Mucosa of descending colon (tissue), 3 donors: ENCODE results near the gene CAPN13. TPM values are rescaled to one million over a fixed set of nuclear protein-coding genes. Genes with fewer than 3 reads are reported as not detected.

ENCODE experiments used
- ATAC-seq: fragments of 200-7000 bp; cut with Tn5 transposase; one replicate; pipeline ENCODE4 v1.9.1; 2020; ENCODE audit warnings: mild to moderate bottlenecking, moderate library complexity
- DNase-seq, 3 donors: peaks; one replicate each; pipeline ENCODE4 v3.0.0-alpha.2; 2020
- H3K36me3 ChIP-seq: fragments of 200-600 bp; one replicate; pipeline ENCODE4 v1.8.0; 2021; ENCODE audit warnings: low read depth, mild to moderate bottlenecking
- H3K4me1 ChIP-seq: fragments of 200-600 bp; one replicate; pipeline ENCODE4 v1.8.0; 2021; ENCODE audit warnings: low read depth, mild to moderate bottlenecking
- H3K4me3 ChIP-seq: fragments of 200-600 bp; one replicate; pipeline ENCODE4 v1.8.0; 2021; ENCODE audit warnings: mild to moderate bottlenecking
- H3K9me3 ChIP-seq: fragments of 200-600 bp; one replicate; pipeline ENCODE4 v1.8.0; 2021; ENCODE audit warnings: mild to moderate bottlenecking
- intact Hi-C, 2 donors: fragments of 100-400 bp; cut with DNase I in 1 of 2; cut with micrococcal nuclease in 1 of 2; formaldehyde crosslinking; loops; one replicate each; pipeline versions ENCODE4 v1.11.0 to v1.11.1; 2022; cut with DNase I, micrococcal nuclease
- total RNA-seq, 3 donors: library from RNA; stranded (reverse); fragmentation: NEBNext Ultra II Directional in 2 of 3; extraction: Animal tissue kit (Norgen Biotek cat#: 25700) in 2 of 3; gene quantifications; one replicate each; pipeline versions ENCODE4 v1.2.1 to v1.2.4, GENCODE V29; 2021 to 2023
- TF ChIP-seq, protein P1 (sequence below): fragments of 200-600 bp; IDR thresholded peaks from one replicate; pipeline ENCODE4 v1.8.0; 2022; ENCODE audit warnings: antibody characterized with exemption, mild to moderate bottlenecking
- donor health status: DM: no; HTN: no; CAD: no; lungs with moderate emphysema.
- donor health status: DM: no; HTN: no; CAD: no.
- donor health status: DM: no; HTN: yes; CAD: no.

Gene CAPN13
- total RNA-seq, 3 donors from 2014 or later, result 36.7 to 88.6 (median 61.9) TPM

DNA sequence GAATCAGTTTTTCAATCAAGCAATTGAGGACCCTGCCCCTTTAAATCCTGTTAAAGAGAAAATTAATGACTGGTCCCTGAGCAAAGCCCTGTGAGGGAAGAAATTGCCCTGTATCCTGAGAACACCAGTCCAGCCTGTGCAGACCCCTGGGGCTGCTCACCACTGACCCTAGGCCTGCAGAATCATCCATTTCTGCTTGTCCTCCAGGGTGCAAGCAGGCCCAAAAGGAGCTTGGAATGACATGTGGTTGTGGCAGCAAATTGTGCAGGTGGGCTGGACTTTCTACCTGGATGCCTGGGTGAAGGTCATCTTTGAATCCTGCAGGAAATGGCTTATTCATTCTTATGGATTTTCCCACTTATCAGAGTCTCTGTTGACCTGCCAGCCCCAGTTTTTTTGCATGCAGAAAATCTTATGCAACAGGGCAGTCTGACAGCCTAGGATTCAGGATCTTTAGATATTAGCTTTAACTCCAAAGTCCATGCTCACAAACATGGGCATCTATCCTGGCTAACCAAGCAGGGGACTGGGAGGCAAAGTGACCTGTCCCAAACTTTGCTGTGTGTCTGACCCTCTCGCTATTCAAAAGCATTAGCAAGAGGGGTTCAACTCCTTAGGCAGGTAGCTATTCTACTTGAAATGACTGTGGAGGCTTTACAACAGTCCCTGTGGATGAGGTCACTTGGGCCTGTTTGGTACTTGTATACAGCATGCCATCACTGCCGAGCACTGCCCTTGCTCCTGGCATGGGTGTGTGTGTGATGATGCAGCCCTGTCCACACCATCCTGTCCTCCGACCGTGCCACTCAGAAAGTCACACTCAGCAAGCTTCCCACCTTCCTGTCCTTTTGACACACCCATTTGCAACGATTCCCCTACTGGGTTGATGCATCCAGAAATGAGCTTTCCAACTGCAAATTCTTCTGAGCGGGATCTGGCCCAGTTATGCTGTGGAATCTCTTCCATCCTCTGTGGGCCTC lies 85.3 kb downstream of the CAPN13 start:
- intact Hi-C loops, result no loop called here
- Histone ChIP-seq H3K36me3 (no peaks in the 10 kb centered on the region), H3K4me1 (no peaks in the 10 kb centered on the region), H3K4me3 (no peak overlapping the region), H3K9me3 (no peaks in the 10 kb centered on the region)
- no peak for ATAC-seq
- no peak for DNase-seq
- TF ChIP-seq, protein P1, sequence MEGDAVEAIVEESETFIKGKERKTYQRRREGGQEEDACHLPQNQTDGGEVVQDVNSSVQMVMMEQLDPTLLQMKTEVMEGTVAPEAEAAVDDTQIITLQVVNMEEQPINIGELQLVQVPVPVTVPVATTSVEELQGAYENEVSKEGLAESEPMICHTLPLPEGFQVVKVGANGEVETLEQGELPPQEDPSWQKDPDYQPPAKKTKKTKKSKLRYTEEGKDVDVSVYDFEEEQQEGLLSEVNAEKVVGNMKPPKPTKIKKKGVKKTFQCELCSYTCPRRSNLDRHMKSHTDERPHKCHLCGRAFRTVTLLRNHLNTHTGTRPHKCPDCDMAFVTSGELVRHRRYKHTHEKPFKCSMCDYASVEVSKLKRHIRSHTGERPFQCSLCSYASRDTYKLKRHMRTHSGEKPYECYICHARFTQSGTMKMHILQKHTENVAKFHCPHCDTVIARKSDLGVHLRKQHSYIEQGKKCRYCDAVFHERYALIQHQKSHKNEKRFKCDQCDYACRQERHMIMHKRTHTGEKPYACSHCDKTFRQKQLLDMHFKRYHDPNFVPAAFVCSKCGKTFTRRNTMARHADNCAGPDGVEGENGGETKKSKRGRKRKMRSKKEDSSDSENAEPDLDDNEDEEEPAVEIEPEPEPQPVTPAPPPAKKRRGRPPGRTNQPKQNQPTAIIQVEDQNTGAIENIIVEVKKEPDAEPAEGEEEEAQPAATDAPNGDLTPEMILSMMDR, result no peak

DNA sequence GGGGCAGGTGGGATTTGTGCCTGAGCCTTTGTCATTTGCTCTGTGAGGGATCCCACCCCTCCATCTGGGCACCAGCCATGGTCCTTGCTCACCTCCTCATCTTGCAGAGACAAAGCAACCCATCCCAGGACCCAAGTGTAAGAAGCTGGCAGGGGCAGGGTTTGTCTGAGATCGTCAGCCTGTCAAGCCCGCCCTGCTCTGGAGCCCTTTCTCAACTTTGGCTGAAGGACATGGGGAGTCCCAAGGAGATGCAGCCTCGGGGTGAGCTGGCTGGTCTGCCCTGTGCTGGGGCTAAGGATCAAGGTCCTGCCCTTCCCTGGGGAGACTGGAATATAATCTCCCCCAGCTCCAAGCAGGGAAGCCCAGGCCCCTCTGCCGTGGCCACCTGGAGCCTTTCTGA lies 86.0 kb downstream of the CAPN13 start:
- ATAC-seq (no peak), DNase-seq (no peak)
- H3K4me3 ChIP-seq, result no peak overlapping the region
- H3K36me3 ChIP-seq, result no peaks in the 10 kb centered on the region
- intact Hi-C loops, result no loop called here
- TF ChIP-seq, protein P1, result no peak
- no peaks in the 10 kb centered on the region for H3K4me1 ChIP-seq
- H3K9me3 ChIP-seq, result no peaks in the 10 kb centered on the region

DNA sequence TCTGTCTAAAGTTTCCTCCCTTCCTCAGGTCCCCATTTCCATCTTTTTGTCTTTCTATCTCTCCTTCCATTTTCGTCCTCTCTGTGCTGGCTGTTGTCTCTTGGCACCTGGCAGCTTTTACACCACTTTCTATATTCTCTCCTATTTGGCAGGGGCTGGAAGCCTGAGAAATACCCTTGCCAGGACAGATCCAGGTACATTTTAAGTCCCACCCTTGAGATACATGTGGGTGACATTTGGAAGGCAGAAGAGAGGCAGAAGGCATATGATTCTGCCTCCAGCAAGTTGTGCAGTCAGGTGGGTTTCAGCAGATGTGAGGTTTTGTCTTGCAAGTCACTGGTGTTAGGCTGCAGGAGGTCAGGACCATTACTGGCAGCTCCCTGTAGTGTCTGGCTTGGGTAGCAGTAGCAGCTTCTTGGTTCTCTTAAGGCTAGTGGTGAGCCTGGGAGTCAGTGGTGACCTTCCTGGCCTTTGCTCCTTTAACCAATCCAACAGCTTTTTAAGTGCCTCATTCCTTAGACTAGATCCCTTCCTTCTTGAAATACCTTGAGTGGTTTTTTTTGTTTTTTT lies 90.1 kb downstream of the CAPN13 start:
- TF ChIP-seq, protein P1, result no peak
- Histone ChIP-seq H3K4me1 (no peaks in the 10 kb centered on the region), H3K9me3 (no peaks in the 10 kb centered on the region), H3K4me3 (no peak overlapping the region), H3K36me3 (no peaks in the 10 kb centered on the region)
- no peak for DNase-seq
- intact Hi-C loops, result no loop called here
- ATAC-seq, result no peak

DNA sequence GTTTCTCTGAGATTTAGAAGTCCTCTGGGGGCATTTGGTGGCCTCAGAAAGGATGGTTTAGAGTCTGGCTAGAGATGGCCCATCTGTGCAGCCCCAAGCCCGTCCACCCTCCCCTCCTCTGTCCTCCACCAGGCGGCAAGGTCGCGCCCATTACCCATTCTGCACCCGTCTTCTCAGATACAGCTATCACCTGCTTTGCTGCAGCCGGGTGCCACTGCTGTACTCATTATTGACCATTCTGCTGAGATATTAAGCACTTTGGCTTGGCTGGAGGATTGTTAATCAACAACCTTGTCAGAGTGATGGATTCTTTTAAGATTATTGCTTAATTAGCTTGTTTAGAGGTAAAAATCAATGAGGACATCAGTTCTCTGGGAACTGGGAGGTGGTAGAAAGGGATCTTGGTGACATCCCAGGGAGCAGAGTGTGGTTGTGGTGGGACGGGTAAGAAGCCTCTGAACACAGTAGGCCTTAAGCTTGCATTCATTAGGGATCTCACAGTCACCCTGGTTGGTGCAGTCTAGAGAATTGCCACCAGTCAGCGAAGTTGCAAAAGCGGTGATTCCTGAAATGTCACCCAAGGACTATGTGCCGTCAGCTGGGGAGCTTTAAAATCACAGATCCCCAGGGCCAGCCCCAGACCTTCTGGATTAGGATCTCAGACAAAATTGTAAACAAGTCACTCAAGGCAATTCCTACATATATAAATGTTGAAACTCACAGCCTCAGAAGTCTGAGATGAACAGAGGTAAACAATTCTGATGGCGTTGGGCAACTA lies 90.9 kb downstream of the CAPN13 start:
- DNase-seq, result no peak
- no peak for ATAC-seq
- H3K36me3 ChIP-seq, result no peaks in the 10 kb centered on the region

More for the DNA sequence above, 90.9 kb downstream of the CAPN13 start:
- intact Hi-C loops, result no loop called here
- TF ChIP-seq, protein P1, result no peak
- Histone ChIP-seq H3K4me1 (no peaks in the 10 kb centered on the region), H3K4me3 (no peak overlapping the region), H3K9me3 (no peaks in the 10 kb centered on the region)
